PC-9 (cell line): ENCODE results near the gene SERPINE1. TPM values are rescaled to one million over a fixed set of nuclear protein-coding genes. Genes with fewer than 3 reads are reported as not detected.

Source experiments
- BruUV-seq: library from RNA; stranded (reverse); fragments of 400-500 nt; replicated peaks from 2 replicates; lab custom pipeline; 2021; lab: Mats Ljungman, UMichigan
- CTCF ChIA-PET: fragments of 300-600 bp; sonication (Branson Sonifier 250); formaldehyde crosslinking; loops from one replicate; lab custom pipeline; 2022; ENCODE audit warnings: antibody characterized with exemption; lab: Charles Lee
- POLR2A ChIA-PET: fragments of 300-600 bp; sonication (Branson Sonifier 250); formaldehyde crosslinking; loops from one replicate; lab custom pipeline; 2022; ENCODE audit warnings: antibody characterized with exemption; ENCODE audit not compliant: unreplicated experiment; lab: Charles Lee
- DNase-seq, 2 experiments: peaks; one replicate each; pipeline versions ENCODE4 v3.0.0 to v3.0.0-alpha.2; 2015 to 2022; ENCODE audit warnings: mixed read lengths in 1 of 2
- H2AFZ ChIP-seq: fragments of 200-600 bp; sonication (generic); 2 replicates; pipeline ENCODE4 v1.8.1; 2017; ENCODE audit warnings: antibody characterized with exemption
- H3F3A ChIP-seq: fragments of 200-600 bp; sonication (generic); 2 replicates; pipeline ENCODE4 v1.8.1; 2017; ENCODE audit warnings: antibody characterized with exemption, mild to moderate bottlenecking, low read depth; ENCODE audit not compliant: insufficient read depth
- H3K27ac ChIP-seq: fragments of 200-600 bp; sonication (generic); 2 replicates; pipeline ENCODE4 v1.6.1; 2016; ENCODE audit warnings: mixed run types
- H3K27me3 ChIP-seq: fragments of 200-600 bp; sonication (generic); 2 replicates; pipeline ENCODE4 v1.6.1; 2016; ENCODE audit warnings: low read depth, mixed run types; ENCODE audit not compliant: insufficient read depth
- H3K36me3 ChIP-seq: fragments of 200-600 bp; sonication (generic); 2 replicates; pipeline ENCODE4 v1.6.1; 2016; ENCODE audit warnings: low read depth, mixed run types
- H3K4me1 ChIP-seq: fragments of 200-600 bp; sonication (generic); replicated peaks from 2 replicates; pipeline ENCODE4 v1.6.1; 2016; ENCODE audit warnings: mixed run types; ENCODE audit not compliant: insufficient read depth
- H3K4me2 ChIP-seq: fragments of 200-600 bp; sonication (generic); 2 replicates; pipeline ENCODE4 v1.6.1; 2017; ENCODE audit warnings: mixed run types
- H3K4me3 ChIP-seq: fragments of 200-600 bp; sonication (generic); 2 replicates; pipeline ENCODE4 v1.6.1; 2016; ENCODE audit warnings: mixed run types
- H3K79me2 ChIP-seq: fragments of 200-600 bp; sonication (generic); 2 replicates; pipeline ENCODE4 v1.6.1; 2017; ENCODE audit warnings: low read depth, mixed run types
- H3K9me2 ChIP-seq: fragments of 200-600 bp; sonication (generic); 2 replicates; pipeline ENCODE4 v1.8.1; 2017; ENCODE audit warnings: mild to moderate bottlenecking; ENCODE audit not compliant: insufficient read depth
- H3K9me3 ChIP-seq: fragments of 200-600 bp; sonication (generic); 2 replicates; pipeline ENCODE4 v1.8.1; 2016; ENCODE audit warnings: low read depth; ENCODE audit not compliant: insufficient read depth
- H4K20me1 ChIP-seq: fragments of 200-600 bp; sonication (generic); 2 replicates; pipeline ENCODE4 v1.8.1; 2017; ENCODE audit not compliant: insufficient read depth
- CTCF ChIP-seq: fragments of 200-600 bp; sonication (generic); conservative IDR thresholded peaks from 2 replicates; pipeline ENCODE4 v1.6.1; 2017; ENCODE audit warnings: mixed run types, antibody characterized with exemption, mild to moderate bottlenecking, moderate library complexity
- EZH2 ChIP-seq: fragments of 200-600 bp; sonication (generic); IDR thresholded peaks from 2 replicates; pipeline ENCODE4 v1.8.0; 2017; ENCODE audit warnings: antibody characterized with exemption, low read depth
- intact Hi-C: fragments of 100-400 bp; cut with micrococcal nuclease; formaldehyde crosslinking; loops from one replicate; pipeline ENCODE4 v1.10.0; 2022; ENCODE audit not compliant: unreplicated experiment
- total RNA-seq: library from RNA; stranded (reverse); gene quantifications from 2 replicates; pipeline ENCODE4 v1.2.3, GENCODE V29; 2021

Gene SERPINE1
- total RNA-seq, 1 experiment from 2014 or later = 36.2 TPM

GRCh38 chr7:101156277-101156676 is 29.4 kb downstream of the SERPINE1 start:
- peaks cover 40% of the 10 kb centered on the region for H3K79me2 ChIP-seq
- POLR2A ChIA-PET = interaction anchor here (0.6 kb wide), 2 partner anchors 9 to 75 kb away, joined by 3 to 7 read pairs; no protein-coding TSS in a partner anchor
- H3K9me2 ChIP-seq = no peaks in the 10 kb centered on the region
- intact Hi-C loops = no loop called here
- CTCF ChIA-PET = interaction anchor here (0.6 to 1.2 kb wide), 3 partner anchors 12 to 71 kb away, joined by 3 to 4 read pairs (median 3); partner anchors contain the start of gene TRIM56
- BruUV-seq = no TSS peak
- H3K36me3 ChIP-seq = peaks cover 13% of the 10 kb centered on the region
- peaks cover 59% of the 10 kb centered on the region for H3K4me1 ChIP-seq
- TF ChIP-seq CTCF (0 out of 2 replicates have a peak, but pooled peaks have one; percentile 13), EZH2 (no peak)
- DNase-seq = no peak
- 0 out of 2 replicates have a peak overlapping the region, but pooled peaks have one; percentile 14 for H3K4me3 ChIP-seq
- no peaks in the 10 kb centered on the region for H3K27me3 ChIP-seq
- peak overlapping the region; percentile 75 for H3K27ac ChIP-seq
- H3K9me3 ChIP-seq = no peaks in the 10 kb centered on the region
- H2AFZ ChIP-seq = no peak overlapping the region
- H4K20me1 ChIP-seq = no peaks in the 10 kb centered on the region
- H3K4me2 ChIP-seq = peak overlapping the region; percentile 97
- H3F3A ChIP-seq = peaks cover 42% of the 10 kb centered on the region

GRCh38 chr7:101156866-101157589 is 30.1 kb downstream of the SERPINE1 start:
- Histone ChIP-seq H4K20me1 (no peaks in the 10 kb centered on the region), H3K9me2 (no peaks in the 10 kb centered on the region), H3K4me1 (peaks cover 67% of the 10 kb centered on the region), H3K4me3 (0 out of 2 replicates have a peak overlapping the region, but pooled peaks have one; percentile 20), H3F3A (peaks cover 50% of the 10 kb centered on the region), H3K27me3 (no peaks in the 10 kb centered on the region), H3K36me3 (peaks cover 13% of the 10 kb centered on the region), H3K4me2 (peak overlapping the region; percentile 97), H3K79me2 (peaks cover 40% of the 10 kb centered on the region), H2AFZ (no peak overlapping the region), H3K9me3 (no peaks in the 10 kb centered on the region), H3K27ac (peak overlapping the region; percentile 75)
- no TSS peak for BruUV-seq
- POLR2A ChIA-PET = interaction anchor here (0.6 kb wide), 5 partner anchors 9 to 94 kb away, joined by 3 to 8 read pairs (median 7); no protein-coding TSS in a partner anchor
- TF ChIP-seq CTCF = no peak
- TF ChIP-seq EZH2 = no peak
- peak; percentile 58 to 92 for DNase-seq
- CTCF ChIA-PET = interaction anchor here (0.5 to 1.2 kb wide), 2 partner anchors 13 to 72 kb away, joined by 4 to 14 read pairs; no protein-coding TSS in a partner anchor
- intact Hi-C loops = no loop called here

- H3K27me3 ChIP-seq = no peaks in the 10 kb centered on the region
- H3K4me1 ChIP-seq = peaks cover 78% of the 10 kb centered on the region
- H3K4me2 ChIP-seq = peak overlapping the region; percentile 52
- no peak for TF ChIP-seq CTCF
- no peak for TF ChIP-seq EZH2
- H3K27ac ChIP-seq = peak overlapping the region; percentile 51
- no peaks in the 10 kb centered on the region for H3K9me2 ChIP-seq
- intact Hi-C loops = no loop called here
- peaks cover 65% of the 10 kb centered on the region for H3F3A ChIP-seq
- H3K36me3 ChIP-seq = peaks cover 13% of the 10 kb centered on the region
- BruUV-seq = no TSS peak
- H3K9me3 ChIP-seq = no peaks in the 10 kb centered on the region
- peaks cover 38% of the 10 kb centered on the region for H3K79me2 ChIP-seq
- H2AFZ ChIP-seq = no peak overlapping the region
- ChIA-PET CTCF (interaction anchor here (0.6 to 0.7 kb wide), 2 partner anchors 24 to 202 kb away, joined by 4 to 5 read pairs; no protein-coding TSS in a partner anchor), POLR2A (interaction anchor here (0.6 to 0.7 kb wide), 3 partner anchors 60 to 1056 kb away, joined by 4 to 11 read pairs (median 5); no protein-coding TSS in a partner anchor)
- DNase-seq = no peak
- H4K20me1 ChIP-seq = peaks cover 4% of the 10 kb centered on the region; the same call in 1 of the 2 replicates
- no peak overlapping the region for H3K4me3 ChIP-seq
Observed at GRCh38 chr7:101159696-101160674, 33.1 kb downstream of the SERPINE1 start.
